Cardiac fibroblast (primary cell): ENCODE data around the gene NMBR.
"Not testable (repeated sequence)": the region's sequence is repeated elsewhere in the genome, so short reads cannot be mapped to it uniquely, and the experiment has no call there.

Experiments
- DNase-seq, 2 donors: peaks; one replicate each; pipeline versions ENCODE4 v3.0.0 to v3.0.0-alpha.2; 2010; ENCODE audit warnings: low read depth in 2 of 2
- H3K4me3 ChIP-seq, 2 donors: replicated peaks in 1 of 2; 1 replicate in 1 of 2; 2 replicates in 1 of 2; pipeline ENCODE4 v1.5.1; 2011; ENCODE audit warnings: low read depth in 2 of 2, low read length in 2 of 2, mild to moderate bottlenecking in 2 of 2, moderate library complexity in 1 of 2
- TF ChIP-seq, protein P1 (sequence below): IDR thresholded peaks from one replicate; pipeline ENCODE4 v1.5.1; 2011; ENCODE audit warnings: low read depth, mild to moderate bottlenecking, low read length, inconsistent platforms

NMBR gene

DNA sequence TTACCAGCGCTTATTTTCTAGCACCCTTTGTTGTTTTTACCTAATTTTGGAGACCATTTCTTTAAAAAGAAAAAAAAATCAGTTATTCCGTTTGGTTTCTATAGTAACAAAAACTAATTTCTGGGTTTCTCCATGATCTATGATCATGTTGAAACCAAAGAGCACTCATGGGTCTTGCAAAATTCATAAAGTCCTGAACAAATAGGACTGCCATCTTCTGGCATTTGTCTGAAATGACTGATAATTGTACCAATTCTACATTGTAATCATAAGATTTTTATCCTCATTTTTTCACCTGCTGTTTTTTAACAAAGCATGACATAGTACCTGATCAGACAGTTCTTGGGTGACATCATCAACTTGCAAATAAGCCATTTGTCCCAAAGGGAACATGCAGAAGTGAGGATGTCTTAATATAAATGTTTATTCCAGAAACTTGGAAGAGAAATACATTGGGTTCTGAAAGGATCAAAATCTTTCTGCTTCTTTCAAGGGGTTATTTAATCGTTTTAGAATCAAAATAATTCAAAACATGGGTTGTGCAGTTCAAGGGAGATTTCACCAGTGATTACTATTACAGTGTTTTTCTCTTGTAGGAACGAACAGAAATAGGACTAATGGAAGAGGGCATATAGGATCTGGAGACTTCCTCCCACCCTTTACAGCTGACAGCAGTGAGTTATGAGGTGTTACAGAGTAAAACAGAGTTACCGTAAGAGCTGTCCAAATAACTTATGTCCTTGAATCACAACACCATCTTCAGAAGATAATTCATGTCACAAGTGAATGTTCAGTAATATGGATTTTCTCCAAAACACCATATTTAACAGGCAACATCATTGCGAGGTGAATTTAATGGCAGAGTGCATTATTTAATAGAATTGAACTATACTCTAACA lies 101.3 kb downstream of the NMBR start:
- DNase-seq: peak; percentile 73

DNA sequence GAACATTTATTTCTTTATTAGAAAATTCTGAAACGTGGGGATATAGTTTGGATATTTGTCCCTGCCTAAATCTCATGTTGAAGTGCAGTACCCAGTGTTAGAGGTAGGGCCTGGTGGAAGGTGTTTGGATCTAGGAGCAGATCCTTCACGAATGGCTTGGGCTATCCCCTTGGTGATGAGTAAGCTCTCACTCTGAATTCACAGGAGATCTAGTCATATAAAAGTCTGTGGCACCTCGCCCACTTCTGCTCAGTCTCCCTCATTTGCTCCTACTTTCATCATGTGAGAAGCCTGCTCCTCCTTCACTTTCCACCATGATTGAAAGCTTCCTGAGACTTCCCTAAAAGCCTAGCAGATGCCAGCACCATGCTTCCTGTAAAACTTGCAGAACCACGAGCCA lies 111.0 kb downstream of the NMBR start:
- H3K4me3 ChIP-seq: no peak overlapping the region
- TF ChIP-seq, protein P1, sequence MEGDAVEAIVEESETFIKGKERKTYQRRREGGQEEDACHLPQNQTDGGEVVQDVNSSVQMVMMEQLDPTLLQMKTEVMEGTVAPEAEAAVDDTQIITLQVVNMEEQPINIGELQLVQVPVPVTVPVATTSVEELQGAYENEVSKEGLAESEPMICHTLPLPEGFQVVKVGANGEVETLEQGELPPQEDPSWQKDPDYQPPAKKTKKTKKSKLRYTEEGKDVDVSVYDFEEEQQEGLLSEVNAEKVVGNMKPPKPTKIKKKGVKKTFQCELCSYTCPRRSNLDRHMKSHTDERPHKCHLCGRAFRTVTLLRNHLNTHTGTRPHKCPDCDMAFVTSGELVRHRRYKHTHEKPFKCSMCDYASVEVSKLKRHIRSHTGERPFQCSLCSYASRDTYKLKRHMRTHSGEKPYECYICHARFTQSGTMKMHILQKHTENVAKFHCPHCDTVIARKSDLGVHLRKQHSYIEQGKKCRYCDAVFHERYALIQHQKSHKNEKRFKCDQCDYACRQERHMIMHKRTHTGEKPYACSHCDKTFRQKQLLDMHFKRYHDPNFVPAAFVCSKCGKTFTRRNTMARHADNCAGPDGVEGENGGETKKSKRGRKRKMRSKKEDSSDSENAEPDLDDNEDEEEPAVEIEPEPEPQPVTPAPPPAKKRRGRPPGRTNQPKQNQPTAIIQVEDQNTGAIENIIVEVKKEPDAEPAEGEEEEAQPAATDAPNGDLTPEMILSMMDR: peak; percentile 8
- DNase-seq: peak in 1 of 2 donors; percentile 12

More for the DNA sequence above, 101.3 kb downstream of the NMBR start:
- no peak overlapping the region for H3K4me3 ChIP-seq
- TF ChIP-seq, protein P1: peak; percentile 42

DNA sequence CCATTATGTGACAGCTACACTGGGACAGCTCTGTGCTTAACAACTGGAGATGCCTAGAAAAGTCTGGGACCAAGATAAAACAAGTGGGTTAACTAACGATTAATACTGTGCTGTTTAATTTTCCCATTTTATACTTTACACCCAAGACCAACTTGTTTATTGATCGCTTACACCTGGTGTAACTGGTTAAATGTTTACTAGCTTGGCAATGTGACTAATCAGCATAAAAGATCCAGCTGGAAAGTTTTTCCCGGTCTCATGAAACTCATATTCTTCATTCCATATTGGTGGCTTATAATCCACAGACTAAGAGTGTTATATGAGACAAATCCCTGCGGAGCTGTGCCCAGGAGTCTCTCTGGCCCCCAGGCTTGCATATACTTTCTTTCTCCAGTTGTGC lies 115.9 kb downstream of the NMBR start:
- TF ChIP-seq, protein P1: no peak
- no peak overlapping the region for H3K4me3 ChIP-seq
- DNase-seq: no peak

DNA sequence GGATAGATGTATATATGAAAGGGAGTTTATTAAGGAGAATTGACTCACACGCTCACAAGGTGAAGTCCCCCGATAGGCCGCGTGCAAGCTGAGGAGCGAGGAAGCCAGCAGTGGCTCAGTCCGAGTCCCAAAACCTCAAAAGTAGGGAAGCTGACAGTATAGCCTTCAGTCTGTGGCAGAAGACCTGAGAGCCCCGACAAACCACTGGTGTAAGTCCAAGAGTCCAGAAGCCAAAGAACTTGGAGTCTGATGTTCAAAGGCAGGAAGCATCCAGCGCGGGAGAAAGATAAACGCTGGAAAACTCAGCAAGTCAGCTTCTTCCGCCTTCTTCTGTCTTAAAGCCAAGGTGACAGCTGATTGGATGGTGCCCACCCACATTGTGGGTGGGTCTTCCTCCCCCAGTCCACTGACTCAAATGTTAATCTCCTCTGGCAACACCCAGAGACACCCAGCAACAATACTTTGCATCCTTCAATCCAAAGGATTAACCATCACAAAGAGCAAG lies 116.8 kb downstream of the NMBR start:
- TF ChIP-seq, protein P1: no peak
- H3K4me3 ChIP-seq: peak overlapping the region; percentile 25 to 38
- peak; percentile 60 to 69 for DNase-seq

DNA sequence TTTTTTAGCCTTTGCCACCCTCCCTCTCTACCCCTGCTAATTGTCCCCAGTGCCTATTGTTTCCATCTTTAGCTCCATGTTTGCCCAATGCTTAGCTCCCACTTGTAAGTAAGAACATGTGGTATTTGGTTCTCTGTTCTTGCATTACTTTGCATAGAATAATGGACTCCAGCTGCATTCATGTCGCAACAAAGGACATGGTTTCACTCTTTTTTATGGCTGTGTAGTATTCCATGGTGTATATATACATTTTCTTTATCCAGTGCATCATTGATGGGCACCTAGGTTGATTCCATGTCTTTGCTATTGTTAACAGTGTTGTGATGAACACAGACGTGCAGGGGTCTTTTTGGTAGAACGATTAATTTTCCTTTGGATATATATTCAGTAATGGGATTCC lies 118.4 kb downstream of the NMBR start:
- DNase-seq: no peak
- TF ChIP-seq, protein P1: no peak
- H3K4me3 ChIP-seq: no peak overlapping the region

DNA sequence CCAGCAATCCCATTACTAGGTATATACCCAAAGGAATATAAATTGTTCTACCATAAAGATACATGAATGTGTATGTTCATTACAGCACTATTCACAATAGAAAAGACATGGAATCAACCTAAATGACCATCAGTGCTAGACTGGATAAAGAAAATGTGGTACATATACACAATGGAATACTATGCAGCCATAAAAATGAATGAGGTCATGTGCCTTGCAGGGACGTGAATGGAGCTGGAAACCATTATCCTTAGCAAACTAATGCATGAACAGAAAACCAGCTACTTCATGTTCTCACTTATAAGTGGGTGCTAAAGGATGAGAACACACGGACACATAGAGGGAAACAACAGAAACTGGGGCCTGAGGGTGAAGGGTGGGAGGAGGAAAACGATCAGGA lies 119.1 kb downstream of the NMBR start:
- DNase-seq, H3K4me3 ChIP-seq: not testable (repeated sequence)

DNA sequence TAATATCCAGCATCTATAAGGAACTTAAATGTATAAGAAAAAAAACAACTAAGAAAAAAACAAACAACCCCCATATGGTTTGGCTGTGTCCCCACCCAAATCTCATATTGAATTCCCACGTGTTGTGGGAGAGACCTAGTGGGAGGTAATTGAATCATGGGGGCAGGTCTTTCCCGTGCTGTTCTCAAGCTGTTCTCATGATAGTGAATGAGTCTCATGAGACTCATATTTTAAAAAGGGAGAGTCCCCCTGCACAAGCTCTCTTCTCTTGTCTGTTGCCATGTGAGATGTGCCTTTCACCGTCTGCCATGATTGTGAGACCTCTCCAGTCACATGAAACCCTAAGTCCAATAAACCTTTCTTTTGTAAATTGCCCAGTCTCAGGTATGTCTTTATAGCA lies 119.8 kb downstream of the NMBR start:
- H3K4me3 ChIP-seq: no peak overlapping the region
- TF ChIP-seq, protein P1: no peak
- DNase-seq: no peak
